Islet precursor cell (in vitro differentiated cells): ENCODE results near the gene SLC11A1.

ENCODE experiments used
- DNase-seq: peaks from one replicate; pipeline ENCODE4 v3.0.0-alpha.2; 2018

The SLC11A1 gene

DNA sequence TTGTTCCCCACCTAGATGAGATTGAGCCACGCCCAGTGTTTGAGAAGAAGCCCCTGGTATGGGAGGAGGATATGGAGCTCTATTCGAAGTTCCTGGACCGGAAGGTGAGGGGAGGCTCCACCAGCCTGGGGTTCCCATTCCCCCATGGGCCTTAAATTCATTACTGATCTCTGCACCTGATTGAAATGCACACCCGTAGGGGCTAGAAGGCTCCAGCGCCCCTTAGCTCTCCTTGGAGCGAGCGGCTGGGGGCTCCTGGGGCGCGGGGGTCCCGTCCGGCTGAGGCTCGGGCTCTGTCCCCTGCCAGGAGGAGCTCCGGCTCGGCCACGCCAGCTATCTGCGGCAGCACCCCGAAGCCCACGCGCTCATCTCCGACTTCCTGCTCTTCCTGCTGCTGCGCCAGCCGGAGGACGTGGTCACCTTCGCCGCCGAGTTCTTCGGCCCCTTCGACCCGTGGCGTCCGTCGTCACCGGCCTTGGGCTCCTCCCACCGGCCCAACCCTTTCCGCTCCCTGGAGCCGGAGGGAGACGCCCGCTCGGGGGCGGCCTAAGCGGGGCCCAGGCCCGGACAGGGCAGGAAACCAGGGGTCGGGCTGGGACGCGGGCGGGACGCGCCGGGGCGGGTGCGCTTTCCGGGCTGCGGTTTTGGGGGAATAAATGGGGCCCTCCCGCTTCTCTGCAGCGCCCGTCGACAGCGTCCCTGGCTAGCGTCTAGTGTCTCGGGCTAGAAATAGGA, 14.5 kb upstream of the SLC11A1 start:
- DNase-seq = peak; percentile 92

DNA sequence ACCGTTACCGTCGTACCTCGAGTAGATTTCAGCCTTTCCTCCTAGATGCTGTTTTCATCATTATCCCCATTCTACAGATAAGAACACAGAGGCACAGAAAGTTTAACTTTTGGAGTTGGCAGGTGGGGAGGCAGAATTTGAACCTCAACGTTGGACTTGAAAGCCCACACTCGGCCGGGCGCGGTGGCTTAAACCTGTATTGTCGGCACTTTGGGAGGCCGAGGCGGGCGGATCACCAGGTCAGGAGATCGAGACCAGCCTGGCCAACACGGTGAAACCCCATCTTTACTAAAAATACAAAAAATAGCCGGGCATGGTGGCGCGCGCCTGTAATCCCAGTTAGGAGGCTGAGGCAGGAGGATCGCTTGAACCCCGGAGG, 13.9 kb upstream of the SLC11A1 start:
- no peak for DNase-seq

DNA sequence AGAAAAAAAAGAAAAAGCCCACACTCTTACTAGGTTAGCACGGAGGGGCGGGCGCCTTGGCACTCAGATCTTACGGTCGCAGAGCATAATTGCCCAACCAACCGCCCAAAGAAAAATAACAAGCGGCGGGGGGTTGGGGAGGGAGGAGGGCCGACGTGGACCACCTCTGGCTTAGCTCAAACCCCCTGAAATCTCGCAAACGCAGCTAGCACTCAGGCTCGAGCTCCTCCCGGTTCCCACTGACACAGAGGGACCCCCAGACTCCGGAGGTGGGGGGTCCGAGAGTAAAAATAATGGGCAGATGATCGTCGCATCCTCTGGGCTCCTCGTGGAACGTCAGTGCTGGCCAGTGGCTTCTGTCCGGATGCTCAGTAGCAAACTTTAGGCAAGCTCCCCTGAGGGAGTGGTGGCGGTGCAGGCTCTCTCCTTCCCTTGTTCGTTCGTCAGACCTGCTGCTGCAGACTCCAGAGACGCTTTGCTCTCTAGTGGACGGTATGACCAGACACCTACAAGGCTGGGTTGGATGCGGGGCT, 13.4 kb upstream of the SLC11A1 start:
- DNase-seq = peak; percentile 86

DNA sequence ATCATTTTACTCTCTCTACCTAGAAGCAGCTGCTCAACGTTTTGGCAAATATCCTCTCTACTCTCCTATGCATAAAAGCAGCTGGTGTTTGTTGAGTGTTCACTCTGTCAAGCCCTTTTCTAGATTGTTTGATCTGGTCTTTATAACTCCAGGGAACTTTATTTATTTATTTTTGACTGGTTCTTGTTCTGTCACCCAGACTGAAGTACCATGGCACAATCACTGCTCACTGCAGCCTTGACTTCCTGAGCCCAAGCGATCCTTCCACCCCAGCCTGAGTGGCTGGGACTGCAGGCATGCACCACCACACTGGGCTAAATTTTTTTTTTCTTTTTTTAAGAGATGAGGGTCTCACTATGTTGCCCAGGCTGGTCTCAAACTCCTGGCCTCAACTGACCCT, 12.7 kb upstream of the SLC11A1 start:
- no peak for DNase-seq

DNA sequence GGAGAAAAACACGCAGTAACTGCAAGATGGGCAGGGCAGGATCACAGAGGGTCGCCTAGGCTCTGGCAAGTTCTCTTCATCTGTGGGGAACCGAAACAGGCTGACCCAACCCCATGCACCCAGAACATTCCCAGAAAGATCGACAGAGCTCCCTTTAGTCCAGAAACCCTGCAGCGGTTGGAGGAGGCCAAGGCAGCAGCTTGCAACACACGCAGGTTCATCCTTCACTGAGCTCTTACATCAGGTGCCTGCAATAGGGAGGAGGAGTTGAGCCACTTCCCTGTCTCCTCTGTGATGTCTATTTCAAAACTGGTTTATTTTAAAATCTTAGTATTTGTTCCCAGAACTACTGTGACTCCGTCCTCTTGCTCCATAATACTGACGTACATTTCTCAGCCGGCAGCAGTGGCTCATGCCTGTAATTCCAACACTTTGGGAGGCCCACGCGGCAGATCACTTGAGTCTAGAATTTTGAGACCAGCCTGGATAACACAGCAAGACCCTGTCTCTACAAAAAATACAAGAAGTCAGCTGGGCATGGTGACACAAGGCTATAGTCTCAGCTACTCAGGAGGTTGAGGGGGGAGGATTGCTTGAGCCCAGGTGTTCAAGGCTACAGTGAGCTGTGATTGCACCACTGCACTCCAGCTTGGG, 11.5 kb upstream of the SLC11A1 start:
- no peak for DNase-seq

DNA sequence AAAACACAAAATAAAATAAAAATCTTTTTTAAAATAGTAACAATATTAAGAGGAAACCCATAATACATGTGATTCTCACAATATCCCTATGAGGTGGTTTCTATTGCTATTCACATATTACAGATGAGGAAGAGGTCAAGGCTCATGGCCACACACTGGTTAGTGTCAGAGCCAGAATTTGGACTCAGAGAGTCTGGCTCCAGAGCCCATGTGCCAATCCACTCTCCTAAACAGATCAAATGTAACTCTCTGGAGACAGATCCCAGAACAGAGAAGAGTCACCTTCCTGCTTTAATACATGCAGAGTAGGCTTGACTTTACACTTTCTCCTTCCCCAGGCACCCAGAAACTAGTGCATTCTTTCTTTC, 10.1 kb upstream of the SLC11A1 start:
- DNase-seq = no peak

DNA sequence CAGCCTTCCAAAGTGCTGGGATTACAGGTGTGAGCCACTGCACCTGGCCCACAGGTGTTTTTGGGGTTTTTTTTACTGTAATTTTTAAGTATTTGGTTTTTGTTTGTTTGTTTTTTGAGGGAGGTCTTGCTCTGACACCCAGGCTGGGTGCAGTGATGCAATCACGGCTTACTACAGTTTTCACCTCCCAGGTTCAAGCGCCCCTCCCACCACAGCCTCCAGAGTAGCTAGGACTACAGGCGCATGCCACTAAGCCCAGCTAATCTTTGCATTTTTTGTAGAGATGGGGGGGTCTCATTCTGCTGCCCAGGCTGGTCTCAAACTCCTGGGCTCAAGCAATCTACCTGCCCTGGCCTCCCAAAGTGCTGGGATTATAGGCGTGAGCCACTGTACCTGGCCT, 7.3 kb upstream of the SLC11A1 start:
- no peak for DNase-seq

DNA sequence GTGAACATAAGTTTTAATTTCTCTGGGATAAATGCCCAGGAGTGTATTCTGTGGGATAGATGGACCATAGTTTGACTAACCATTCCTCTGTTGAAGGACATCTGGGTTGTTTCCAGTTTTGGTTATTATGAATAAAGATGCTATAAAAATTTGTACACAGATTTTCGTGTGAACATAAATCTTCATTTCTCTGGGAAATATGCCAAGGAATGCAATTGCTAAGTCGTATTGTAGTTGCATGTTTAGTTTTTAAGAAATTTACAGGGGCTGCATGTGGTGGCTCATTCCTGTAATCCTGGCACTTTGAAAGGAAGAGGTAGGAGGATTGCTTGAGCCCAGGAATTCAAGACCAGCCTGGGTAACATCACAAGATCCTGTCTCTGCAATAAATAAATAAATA, 6.9 kb upstream of the SLC11A1 start:
- DNase-seq = no peak

DNA sequence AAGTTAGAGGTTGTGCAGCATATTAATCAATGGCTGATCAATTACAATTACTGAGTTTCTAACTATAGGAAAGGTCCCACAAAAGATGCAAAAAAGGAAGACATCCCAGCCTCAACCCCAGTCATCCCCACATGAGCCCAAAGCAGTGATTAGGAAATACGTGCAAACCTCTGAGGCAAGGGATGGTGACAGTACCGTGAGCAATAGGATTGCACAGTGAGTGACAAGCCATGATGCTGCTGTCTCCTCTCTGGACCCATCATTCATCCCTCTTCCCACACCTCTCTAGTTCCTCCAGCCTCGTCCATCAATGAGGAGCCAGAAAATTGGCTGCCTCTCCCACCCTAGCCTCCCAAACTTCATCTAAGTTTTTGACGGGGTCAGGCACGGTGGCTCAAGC, 4.0 kb upstream of the SLC11A1 start:
- DNase-seq = no peak

DNA sequence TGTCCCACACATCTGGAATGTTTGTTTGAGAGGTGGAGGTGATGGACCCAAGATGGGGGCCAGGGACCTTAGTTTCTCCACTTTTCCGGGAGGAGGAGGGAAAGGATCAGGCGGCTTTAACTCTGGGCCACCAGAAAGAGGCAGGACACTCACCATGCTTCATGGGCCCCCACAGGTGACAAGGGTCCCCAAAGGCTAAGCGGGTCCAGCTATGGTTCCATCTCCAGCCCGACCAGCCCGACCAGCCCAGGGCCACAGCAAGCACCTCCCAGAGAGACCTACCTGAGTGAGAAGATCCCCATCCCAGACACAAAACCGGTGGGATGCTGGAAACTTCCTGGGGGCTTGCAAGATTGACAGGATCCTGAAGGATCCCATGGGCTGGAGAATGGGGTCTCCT, 712 bp downstream of the SLC11A1 start:
- DNase-seq = no peak

DNA sequence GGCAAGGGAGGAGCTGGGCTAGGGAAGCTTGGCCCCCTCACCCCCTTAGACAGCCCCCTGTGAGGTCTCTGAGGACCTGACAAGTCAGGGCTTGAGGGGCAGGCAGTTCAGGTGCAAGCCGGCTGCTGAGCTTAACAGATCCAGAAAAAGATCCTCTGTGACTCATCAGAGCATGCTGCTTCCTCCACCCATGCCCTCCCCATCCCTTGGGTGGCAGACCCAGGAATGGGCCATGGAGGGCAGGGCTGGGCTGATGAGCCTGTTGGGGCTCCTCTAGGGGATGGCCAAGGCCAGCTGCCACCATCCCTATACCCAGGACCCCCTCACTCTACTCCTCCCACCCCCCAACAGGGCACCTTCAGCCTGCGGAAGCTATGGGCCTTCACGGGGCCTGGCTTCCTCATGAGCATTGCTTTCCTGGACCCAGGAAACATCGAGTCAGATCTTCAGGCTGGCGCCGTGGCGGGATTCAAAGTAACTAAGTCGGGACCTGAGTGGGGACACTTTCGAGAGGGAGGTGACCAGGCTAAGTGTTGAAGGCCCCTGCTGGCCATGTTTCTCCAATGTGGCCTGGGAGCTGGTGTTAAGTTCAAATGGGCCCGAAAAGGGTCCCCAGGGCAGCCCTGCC, 1.9 kb downstream of the SLC11A1 start:
- DNase-seq = no peak

DNA sequence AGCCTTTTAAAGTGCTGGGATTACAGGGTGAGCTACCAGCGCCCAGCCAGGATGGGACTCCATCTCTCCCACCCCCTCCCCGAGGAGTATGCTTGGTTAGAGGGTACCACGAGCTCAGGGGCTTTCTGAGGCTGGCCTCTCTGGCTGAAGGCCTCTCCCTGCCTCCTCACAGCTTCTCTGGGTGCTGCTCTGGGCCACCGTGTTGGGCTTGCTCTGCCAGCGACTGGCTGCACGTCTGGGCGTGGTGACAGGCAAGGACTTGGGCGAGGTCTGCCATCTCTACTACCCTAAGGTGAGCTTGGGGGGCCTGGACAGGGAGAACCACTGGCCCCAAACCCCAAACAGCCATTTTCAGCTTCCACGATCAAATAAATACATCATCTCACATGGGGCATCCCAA, 2.9 kb downstream of the SLC11A1 start:
- no peak for DNase-seq

DNA sequence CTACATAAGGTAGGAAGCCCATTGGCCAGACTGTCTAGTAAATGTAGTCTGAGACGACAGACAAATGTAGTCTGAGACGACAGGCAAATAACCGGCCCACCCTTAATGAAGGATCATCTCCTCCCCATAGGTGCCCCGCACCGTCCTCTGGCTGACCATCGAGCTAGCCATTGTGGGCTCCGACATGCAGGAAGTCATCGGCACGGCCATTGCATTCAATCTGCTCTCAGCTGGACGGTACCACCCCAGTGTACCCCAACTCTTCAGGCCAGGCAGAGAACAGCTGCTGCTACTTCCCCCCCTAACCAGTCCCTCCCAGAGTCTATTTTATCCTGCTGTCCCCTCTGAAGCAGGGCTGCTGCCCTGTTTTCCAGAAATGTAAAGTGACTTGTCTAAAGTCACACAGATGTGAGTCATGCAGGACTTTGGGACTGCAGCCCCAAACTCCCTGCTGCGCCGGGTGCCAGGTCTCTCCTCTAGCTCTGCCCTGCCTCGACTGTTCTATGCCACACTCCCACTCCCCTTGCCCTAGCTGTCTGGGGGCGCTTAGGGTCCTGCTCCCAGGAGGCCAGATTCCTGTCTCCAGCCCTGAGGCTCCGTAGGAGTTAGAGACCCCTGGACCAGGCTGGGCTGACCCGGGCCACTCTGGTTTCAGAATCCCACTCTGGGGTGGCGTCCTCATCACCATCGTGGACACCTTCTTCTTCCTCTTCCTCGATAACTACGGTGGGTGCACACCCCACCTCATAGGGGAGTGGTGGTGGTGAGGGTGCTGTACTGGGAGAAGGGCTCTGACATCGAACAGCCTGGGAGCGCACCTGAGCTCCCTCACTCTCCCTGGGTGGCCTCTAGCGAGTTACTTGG, 4.7 kb downstream of the SLC11A1 start:
- DNase-seq = no peak

DNA sequence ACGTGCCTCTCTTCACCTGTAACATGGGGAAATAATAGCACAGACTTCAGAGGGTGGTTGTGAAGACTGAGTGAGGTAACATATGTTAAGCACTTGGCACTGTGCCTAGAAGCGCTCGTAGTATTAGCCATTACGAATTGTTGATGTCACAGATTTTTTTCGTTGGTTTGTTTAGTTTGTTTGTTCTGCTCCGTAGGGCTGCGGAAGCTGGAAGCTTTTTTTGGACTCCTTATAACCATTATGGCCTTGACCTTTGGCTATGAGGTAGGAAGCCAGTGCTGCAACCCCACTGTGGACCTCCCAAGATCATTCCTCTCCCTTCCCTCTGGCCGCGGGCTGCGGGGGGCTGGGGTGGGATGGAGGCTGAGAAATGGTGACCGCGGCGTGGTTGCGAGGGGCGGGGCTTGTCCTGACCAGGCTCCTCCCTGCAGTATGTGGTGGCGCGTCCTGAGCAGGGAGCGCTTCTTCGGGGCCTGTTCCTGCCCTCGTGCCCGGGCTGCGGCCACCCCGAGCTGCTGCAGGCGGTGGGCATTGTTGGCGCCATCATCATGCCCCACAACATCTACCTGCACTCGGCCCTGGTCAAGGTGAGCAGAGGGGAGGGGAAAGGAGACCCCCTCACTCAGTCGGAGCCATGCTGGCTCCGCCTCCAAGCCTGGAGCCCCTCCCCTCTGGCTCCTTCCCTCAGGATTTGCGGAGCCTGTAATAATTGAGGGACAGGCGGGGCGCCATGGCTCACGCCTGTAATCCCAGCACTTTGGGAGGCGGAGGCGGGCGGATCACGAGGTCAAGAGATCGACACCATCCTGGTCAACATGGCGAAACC, 5.5 kb downstream of the SLC11A1 start:
- DNase-seq = peak; percentile 68

DNA sequence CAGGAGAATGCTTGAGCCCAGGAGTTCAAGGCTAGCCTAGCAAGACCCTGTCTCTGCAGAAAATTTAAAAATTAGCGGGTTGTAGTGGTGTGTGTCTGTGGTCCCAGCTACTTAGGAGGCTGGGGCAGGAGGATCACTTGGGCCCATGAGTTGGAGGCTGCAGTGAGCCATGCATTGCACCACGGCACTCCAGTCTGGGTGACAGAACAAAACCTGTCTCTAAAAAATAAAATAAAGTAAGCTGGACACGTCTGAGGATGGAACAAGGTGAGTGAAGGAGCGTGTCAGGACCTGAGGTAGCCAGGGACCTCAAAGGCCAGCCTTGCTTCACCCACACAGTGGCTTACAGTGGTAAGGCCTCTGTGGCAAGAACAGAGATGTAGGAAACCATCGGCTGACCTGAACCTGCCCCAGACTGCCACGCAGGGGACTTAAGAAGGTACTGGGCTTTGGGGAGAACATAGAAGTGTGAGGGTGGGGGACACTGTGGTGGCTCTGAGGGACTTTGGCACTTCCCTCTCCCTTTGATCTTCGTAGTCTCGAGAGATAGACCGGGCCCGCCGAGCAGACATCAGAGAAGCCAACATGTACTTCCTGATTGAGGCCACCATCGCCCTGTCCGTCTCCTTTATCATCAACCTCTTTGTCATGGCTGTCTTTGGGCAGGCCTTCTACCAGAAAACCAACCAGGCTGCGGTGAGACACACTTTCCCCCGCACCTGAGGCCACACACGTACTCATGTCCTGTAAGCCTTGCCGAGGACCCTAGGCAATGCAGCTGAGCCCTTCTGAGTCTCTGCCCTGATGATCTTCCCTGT, 7.5 kb downstream of the SLC11A1 start:
- no peak for DNase-seq

DNA sequence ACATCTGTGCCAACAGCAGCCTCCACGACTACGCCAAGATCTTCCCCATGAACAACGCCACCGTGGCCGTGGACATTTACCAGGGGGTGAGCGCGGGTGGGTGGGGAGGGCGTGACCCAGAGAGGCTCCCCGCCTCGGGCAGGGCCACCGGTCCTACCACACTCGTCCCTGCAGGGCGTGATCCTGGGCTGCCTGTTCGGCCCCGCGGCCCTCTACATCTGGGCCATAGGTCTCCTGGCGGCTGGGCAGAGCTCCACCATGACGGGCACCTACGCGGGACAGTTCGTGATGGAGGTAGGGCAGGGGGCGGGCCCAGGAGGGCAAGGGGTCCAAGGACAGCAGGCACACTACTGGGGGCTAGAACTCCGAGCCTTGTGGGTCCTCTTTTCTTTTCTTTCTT, 9.1 kb downstream of the SLC11A1 start:
- DNase-seq = no peak

DNA sequence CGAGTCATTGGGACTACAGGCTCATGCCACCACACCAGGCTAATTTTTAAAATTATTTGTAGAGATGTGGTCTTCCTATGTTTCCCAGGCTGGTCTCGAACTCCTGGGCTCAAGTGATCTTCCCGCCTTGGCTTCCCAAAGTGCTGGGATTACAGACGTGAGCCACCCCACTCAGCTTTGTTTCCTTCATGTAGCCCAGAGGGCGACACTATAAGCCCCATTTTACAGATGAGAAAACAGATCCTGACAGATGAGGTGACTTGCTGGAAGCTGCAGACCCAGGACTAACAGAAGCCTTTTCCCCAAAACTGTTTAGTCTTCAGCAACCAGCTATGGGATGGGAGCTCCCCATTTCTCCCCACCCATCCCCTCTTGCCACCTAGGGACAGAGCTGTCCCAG, 10.4 kb downstream of the SLC11A1 start:
- DNase-seq = no peak

DNA sequence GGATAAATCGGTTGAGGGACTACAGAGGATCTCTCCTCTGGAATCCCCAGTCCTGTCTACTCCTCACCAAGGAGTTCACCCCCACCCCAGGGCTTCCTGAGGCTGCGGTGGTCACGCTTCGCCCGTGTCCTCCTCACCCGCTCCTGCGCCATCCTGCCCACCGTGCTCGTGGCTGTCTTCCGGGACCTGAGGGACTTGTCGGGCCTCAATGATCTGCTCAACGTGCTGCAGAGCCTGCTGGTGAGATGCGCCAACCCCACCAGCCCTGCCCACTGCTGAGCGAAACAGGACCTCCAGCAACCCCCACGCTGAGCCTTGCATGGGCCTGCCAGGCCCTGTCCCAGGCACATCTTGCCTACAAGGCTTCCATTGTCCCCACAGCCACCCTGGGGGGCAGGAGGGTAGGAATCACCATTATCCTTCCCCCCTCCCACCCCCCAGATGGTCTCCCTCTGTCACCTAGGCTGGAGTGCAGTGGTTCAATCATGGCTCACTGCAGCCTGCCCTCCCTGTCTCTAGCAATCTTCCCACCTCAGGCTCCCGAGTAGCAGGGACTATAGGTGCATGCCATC, 10.9 kb downstream of the SLC11A1 start:
- DNase-seq = no peak

DNA sequence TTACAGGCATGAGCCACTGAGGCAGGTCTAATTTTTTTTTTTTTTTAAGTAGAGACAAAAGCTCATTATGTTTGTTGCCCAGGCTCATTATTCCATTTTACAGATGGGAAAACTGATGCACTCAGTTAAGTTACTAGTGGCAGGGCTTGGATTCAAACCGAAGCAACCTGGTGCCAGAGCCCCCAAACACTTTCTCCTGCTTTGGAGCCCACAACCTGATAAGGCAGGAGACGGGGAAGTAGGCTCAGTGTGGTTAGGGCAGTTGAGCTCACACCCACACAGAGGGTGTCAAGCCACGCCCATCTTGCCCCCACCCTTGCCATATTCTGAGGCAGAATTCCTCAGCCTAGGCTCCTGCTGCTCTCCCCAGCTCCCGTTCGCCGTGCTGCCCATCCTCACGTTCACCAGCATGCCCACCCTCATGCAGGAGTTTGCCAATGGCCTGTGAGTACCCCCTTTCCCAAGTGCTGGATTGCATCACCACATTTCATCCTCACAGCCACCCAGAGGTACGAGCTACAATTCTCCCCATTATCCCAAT, 11.7 kb downstream of the SLC11A1 start:
- DNase-seq = no peak

DNA sequence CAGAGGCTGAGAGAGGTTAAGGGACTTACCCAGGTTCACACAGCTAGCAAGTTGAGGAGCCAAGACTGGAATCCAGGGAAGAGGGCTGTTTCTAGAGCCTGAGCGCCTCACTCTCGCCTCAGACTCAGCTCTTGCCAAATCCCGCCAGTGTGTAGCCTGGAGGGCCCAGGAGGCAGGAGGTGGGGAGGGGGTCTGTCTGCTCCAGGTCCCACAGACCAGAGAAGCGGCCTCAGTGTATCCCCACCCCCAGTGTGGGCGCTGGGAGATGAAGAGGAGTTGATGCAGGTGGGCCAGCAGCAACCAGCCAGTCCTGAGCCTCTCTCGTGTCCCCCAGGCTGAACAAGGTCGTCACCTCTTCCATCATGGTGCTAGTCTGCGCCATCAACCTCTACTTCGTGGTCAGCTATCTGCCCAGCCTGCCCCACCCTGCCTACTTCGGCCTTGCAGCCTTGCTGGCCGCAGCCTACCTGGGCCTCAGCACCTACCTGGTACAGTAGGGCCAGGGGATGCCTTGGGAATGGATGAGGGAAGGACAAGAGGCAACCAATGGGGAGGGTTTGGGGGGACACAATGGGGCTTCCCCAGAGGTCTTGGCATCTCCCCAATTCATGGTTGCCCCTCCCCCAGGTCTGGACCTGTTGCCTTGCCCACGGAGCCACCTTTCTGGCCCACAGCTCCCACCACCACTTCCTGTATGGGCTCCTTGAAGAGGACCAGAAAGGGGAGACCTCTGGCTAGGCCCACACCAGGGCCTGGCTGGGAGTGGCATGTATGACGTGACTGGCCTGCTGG, 12.4 kb downstream of the SLC11A1 start:
- no peak for DNase-seq
